Daoy (cell line): ENCODE measurements around the gene MYH6. TPM values are rescaled to one million over a fixed set of nuclear protein-coding genes. Genes with fewer than 3 reads are reported as not detected.
A peak's percentile ranks its signal among the peaks of the same experiment; 100 is the strongest.
"Not testable (repeated sequence)": the region's sequence is repeated elsewhere in the genome, so short reads cannot be mapped to it uniquely, and the experiment has no call there.

Experiments used
- DNase-seq: peaks from one replicate; pipeline ENCODE4 v3.0.0-alpha.2; 2015; ENCODE audit warnings: low read depth
- total RNA-seq: library from RNA; depleted of rRNA; stranded (reverse); fragments of >200 nt; shearing (Covaris generic); gene quantifications from 2 replicates; pipeline ENCODE4 v1.2.3, GENCODE V29; 2014

MYH6 gene
- total RNA-seq, 1 experiment from 2014 or later = not detected

GRCh38 chr14:23414906-23415820, 7.1 kb upstream of the MYH6 start:
- no peak for DNase-seq

- DNase-seq = no peak
Measured at GRCh38 chr14:23414254-23414653, 6.2 kb upstream of the MYH6 start.

GRCh38 chr14:23413681-23414080, 5.6 kb upstream of the MYH6 start:
- no peak for DNase-seq

DNA sequence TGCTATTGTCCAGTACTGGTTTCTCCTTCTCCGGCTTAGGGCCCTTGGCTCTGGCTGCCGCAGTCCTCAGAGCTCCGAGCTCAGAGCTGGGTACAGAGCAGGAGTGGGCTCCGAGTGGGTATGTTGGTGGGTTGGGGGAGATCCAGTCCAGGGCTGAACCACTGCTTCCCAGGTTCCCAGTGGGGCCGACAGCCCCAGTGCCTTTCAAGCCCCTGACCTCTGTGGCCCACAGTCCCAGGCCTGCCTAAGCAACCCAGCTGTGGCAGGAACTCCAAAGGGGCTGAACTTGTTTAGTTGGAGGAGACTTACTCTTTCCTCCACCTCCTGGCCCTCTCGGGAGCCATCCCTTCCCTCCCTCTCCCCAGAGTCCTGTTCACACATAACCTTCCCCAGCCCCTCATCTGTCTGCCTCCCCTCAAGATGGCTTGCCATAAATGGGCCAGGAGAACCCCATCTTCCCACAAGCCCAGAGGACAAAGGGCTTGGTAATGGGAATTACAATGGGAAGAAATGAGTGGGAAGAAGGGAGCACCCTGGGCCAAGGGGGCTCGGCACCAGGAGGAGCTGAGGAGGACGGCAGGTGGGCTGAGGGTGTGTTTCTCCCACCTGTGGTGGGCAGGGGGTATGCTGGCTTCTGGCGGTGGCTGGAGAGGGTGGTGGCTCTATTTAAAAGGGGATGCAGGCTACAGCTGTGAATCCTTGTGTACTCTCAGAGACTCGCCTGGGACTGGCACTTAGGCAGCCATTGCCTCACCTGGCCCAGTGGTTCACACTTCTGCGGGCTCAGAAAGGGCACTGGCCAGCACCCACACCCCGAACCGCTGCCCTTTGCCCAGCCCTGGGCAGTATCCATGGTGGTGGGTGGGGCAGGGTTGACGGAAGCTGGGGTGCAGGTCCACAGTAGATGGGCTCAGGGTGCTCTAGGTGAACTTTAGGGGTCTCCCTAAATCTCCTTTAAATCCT, 3.8 kb upstream of the MYH6 start:
- DNase-seq = no peak

DNA sequence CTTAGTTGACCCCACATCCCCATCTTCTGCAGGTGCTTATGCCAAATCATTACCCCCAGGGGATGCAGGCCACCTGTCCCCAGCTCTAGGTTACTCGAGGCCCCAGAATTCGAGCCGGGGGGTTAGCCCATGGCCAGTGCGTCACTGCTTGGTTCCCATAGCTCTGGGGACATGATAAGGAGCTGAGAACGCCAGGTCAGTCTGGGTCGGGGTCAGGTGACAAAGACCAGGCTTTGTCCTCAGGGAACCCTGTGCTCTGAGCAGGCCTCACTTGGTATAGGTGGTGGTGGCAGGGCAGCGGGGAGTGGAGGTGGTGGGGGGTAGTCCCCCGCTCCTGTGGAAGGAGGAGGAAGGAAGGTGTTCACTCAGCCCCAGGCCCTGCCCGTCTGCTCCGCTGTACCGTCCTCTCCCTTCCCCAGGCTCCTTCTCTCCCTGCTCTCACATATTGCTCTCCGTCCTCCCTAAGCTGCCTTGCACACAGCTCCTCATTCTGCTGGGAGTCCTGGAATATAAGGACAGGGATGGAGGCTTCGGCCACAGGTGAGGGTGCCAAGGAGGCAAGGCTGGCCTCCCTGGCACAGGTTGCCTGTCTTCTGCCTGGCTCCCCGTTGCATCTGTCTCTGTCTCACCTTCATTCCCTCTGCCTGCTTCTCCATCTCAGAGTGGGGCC, 2.0 kb upstream of the MYH6 start:
- DNase-seq = no peak

GRCh38 chr14:23409475-23409874, 1.4 kb upstream of the MYH6 start:
- DNase-seq = no peak

DNA sequence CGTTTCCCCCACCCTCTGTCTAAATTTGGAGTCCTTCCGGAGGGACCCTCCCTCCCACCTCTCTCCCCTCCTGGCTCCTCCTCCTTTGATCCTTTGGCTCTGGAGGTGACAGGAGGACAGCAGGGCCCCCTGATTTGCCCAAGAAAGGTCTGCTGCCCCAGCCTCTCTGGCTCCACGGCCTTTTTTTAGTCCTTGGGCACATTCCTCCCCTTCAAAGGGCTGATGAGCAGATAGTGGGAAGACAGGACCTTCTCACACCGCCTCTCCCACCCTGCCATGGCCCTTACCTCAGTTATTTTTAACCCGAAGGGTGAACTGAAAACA, 196 bp upstream of the MYH6 start:
- no peak for DNase-seq

GRCh38 chr14:23406725-23407355, 1.2 kb downstream of the MYH6 start:
- no peak for DNase-seq

GRCh38 chr14:23406244-23406643, 1.8 kb downstream of the MYH6 start:
- DNase-seq = no peak

GRCh38 chr14:23405516-23406025, 2.5 kb downstream of the MYH6 start:
- DNase-seq = no peak

DNA sequence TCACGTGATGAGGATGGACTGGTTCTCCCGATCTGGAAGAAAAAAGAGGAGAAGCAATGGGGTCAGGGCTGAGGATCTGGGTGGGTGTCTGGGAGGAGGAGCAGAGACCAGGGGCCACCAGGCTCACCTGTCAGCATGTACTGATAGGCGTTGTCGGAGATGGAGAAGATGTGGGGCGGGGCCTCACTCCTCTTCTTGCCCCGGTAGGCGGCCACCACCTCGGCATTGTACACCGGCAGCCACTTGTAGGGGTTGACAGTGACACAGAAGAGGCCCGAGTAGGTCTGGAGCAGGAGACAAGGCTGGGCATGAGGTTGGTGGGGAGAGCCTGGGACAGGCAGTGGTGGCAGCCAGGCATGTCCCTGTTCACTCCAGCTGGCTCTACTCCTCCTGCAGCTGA, 3.0 kb downstream of the MYH6 start:
- DNase-seq = no peak

- DNase-seq = no peak
Measured at GRCh38 chr14:23404331-23404900, 3.7 kb downstream of the MYH6 start.

DNA sequence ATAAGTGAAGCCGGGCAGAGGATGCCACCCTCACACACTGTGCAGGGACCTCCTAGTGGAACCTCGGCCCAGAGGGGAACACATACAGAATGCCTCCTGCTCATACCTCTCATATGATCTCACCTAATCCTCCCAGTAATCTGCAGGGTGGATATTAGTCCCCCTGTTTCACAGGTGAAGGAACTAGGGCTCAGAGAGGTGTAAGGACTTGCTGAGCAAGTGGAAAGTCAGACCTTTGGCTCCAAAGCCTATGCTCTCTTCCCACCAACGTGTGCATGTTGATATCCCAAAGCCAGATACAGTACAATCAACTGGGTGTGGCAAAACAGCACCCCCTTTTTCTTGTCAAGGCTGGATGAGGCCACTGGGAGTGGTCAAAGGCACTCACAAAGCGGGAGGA, 4.2 kb downstream of the MYH6 start:
- no peak for DNase-seq

DNA sequence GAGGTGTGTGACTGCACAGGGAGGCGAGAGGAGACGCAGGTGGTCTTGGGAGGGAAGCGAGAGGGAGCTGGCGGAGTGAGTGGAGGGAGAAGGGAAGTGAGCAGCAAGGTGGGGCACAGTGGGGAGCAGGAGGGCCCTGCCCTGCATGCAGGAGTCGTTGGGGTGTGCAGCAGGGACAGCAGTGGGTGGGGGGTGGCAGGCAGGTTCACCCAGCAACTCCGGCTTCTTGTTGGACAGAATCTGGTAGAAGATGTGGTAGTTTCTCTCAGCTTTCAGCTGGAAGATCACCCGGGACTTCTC, 5.0 kb downstream of the MYH6 start:
- DNase-seq = no peak

DNA sequence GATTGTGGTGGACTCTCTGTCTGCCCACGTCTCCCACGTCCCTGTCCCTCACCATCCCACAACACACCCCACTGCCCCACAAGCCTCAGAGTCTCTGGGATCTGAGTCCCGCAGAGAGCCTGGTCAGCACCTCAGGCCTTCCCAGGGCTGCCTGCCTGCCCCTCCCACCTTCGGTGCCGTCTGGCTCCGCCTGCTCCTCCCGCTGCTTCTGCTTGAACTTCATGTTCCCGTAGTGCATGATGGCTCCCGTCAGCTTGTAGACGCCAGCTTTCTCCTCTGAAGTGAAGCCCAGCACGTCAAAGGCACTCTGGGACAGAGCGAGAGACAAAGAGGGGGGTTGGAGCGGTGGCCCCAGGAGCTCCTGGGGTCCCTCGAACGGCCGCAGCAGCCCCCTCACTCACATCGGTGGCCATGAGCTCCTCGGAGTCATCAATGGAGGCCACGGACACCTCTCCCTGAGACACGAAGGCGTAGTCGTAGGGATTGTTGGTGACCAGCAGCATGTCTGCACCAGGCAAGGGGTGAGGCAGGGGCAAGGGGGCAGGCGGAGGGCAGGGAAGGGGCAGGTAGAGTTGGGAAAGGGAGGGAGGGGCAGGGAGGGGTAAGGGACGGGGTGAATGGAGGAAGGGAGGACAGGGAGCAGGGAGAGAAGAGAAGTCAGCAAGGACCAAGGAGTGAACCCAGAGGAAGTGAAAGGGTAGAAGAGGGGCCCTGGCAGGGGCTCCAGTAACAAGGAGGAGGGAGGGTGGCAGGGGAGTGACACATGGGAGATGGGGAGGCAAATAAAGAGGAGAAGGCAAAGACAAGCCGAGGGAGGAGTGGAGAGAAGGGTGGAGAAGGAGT, 5.6 kb downstream of the MYH6 start:
- peak; percentile 27 for DNase-seq

GRCh38 chr14:23401291-23401690, 6.8 kb downstream of the MYH6 start:
- no peak for DNase-seq

DNA sequence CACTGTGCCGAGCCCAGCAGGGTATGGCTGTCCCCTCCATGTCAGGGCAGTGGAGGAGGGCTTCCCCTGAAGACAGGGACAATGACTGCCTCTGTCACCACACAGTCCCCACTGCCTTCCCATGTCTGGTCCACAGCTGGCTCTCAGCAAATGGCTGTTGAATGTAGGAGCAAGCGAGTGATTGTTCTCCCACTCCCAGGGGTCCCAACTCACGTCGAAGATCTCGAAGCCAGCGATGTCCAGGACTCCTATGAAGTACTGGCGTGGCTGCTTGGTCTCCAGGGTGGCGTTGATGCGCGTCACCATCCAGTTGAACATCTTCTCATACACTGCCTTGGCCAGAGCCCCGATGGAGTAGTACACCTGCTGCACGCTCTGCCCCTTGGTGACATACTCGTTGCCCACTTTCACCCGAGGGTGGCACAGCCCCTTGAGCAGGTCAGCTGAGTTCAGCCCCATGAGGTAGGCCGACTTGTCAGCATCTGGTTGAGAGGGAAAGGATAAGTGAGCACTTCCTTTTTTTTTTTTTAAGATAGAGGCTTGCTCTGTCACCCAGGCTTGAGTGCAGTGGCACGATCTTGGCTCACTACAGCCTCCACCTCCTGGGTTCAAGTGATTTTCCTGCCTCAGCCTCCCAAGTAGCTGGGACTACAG, 7.5 kb downstream of the MYH6 start:
- not testable (repeated sequence) for DNase-seq

GRCh38 chr14:23399591-23399990, 8.5 kb downstream of the MYH6 start:
- no peak for DNase-seq

- DNase-seq = no peak
Measured at GRCh38 chr14:23399136-23399535, 8.9 kb downstream of the MYH6 start.

DNA sequence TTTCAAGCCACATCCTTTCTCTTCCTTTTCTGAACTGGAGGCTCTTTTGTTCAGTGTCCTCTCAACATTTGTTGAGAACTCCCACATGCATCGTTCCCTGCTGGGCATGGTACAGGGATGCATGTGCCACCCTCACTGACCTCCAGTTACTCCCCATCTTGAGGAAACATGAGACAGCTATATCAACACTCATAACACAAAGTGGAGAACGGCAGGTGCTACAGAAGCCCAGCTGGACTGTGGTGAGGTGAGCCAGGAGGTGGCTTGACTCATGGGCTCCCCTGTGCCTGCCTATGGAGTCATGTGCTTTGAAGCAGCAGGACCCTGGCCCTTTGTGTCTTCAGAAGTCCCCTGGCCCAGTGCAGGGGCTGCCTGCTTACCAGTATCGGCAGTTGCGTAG, 9.7 kb downstream of the MYH6 start:
- no peak for DNase-seq
